Measurements from ENCODE around the gene PDXK.
A peak's percentile ranks its signal among the peaks of the same experiment; 100 is the strongest.

PDXK gene

DNA sequence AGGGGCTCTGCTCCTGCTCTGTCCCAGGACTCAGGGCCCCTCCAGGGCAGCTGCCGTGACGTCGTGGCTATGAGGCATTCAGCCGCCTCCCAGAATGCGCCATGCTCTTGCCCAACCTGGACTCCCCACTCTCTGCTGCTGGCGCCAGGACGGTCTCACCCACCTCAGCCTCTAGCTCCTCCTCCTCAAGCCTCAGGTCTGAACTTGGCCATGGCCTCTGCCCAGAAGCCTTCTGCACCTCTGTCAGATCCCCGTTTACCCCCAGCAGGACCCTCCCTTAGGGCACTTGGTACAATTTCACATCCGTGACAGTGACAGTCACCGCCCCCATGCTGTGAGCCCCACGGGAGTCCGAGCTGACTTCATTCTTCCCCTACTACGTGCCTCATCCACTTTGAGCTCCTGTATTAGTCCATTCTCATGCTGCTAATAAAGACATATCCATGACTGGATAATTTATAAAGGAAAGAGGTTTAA, 52.3 kb downstream of the PDXK start:
- H3K27ac ChIP-seq: peak overlapping the region in 7 of 21 experiments; percentile 11 to 53 (median 37)
- no peak overlapping the region for H3K4me3 ChIP-seq

DNA sequence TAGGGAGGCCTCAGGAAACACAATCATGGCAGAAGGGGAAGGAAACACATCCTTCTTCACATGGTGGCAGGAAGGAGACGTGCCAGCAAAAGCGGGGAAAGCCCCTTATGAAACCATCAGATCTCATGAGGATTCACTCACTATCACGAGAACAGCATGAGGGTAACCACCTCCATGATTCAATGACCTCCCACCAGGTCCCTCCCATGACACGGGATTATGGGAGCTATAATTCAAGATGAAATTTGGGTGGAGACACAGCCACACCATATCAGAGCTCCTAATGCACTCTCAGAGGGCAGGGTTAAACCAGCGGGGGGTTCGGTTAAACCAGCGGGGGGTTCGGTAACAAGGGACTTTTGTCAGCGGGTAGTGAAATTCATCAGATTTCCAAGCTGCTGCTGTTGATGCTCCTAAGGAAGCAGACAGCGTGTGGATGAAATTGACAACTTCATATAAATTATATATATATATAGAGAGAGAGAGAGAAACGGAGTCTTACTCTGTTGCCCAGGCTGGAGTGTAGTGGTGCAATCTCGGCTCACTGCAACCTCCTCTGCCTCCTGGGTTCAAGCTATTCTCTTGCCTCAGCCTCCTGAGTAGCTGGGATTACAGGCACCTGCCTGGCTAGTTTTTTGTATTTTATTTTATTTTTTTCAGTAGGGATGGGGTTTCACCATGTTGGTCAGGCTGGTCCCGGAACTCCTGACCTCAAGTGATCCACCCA, 52.9 kb downstream of the PDXK start:
- Histone ChIP-seq H3K4me3 (no peak overlapping the region), H3K27ac (peak overlapping the region in 7 of 21 experiments; percentile 8 to 39 (median 37))

DNA sequence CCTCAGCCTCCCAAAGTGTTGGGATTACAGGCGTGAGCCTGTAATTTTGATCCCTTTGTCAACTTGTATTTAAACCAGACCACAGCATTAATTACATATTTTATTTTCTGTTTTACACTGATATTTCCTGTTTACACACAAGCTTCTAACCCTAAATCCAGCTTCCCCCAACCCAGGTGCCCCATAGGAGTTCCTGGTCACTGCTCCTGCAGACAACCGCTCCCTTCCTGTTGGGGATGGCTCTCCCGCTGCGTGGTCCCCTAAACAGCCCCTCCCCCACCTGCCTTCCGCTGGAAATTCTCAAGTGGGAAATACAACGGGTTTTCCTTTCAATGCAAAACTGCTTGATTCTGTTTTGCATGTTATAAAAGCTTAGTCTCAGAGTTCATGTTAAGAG, 53.5 kb downstream of the PDXK start:
- no peak overlapping the region for H3K4me3 ChIP-seq
- H3K27ac ChIP-seq: peak overlapping the region in 3 of 21 experiments; percentile 8 to 37 (median 12)

DNA sequence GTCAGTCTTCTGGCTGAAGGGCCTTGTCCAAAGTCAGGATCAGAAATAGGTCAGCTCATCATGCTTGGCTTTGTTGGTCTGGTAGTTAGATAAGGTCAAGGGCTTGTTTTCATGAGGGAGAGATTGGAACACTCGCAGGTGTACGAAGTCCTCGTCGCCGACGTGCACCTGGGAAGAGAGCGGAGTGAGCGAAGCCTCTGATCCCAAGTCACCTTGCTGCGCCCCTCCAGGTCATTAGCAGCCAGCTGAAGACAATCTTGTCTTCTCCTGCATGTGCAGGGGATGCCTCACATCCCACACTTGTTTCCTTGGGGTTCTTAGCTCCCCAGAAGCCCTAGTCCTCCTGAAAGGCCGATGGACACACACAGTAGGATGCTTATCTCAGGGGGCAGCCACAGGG, 55.2 kb downstream of the PDXK start:
- H3K4me3 ChIP-seq: peak overlapping the region in 2 of 7 experiments; percentile 65 to 98

DNA sequence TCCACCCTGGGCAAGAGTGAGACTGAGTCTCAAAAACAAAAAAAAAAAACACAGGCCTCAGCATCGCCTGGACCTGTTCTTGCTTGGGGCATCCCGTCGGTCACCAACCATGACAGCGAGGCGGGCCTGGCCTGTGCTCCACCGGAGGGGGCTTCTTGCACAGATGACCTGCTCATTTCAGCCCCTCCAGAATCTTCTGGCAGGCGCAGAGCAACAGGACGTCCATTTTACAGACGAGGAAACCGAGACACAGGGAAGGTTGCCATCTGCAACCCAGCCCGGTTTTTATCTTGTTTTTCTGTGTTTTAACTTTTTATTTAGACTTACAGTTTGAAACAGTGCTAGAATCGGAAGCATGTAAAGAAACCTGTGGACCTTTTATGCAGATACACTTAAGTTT, 56.3 kb downstream of the PDXK start:
- Histone ChIP-seq H3K4me3 (peak overlapping the region; percentile 56 to 98 (median 83)), H3K27ac (peak overlapping the region in 18 of 21 experiments; percentile 87 to 99 (median 97))

More for the DNA sequence above, 55.2 kb downstream of the PDXK start:
- H3K27ac ChIP-seq: peak overlapping the region in 3 of 21 experiments; percentile 25 to 93 (median 87)

DNA sequence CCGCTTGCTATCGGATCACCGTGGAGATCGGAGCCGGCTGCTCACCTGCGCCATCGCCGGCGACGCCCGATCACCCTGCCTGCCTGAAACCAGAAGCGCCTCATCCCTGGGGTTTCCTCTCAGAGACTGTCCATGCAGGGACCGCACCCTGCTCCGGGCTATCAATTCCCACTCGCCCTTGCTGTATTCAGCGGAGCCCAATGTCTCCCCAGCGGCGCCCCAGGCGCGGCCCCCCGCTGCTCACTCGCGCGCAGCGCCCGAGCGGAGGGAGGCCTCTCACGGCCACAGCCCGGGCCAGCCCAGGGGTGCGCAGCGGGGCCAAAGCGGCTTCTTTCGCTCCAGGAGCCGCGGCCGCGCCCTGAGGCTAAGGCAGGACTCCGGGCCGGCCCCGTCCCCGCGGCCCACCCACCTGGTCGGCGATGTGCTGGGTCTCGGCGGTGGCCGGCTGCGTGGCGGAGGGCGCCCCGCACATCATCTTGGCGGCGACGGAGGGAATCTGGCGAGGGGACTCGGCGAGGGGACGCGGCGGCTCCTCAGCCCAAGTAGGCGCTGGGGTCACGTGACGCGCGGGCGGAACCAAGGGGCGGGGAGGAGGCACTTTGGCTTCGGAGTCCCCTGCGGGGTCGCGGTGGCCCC, 57.0 kb downstream of the PDXK start, which contains the start of gene CSTB:
Gene CSTB (minus strand): TSS at position 514 of the 636 bp plus-strand sequence. CDS start 39 bp downstream, at position 475.
- H3K27ac ChIP-seq: peak within 1 kb of the TSS; percentile 87 to 99 (median 97)
- H3K4me3 ChIP-seq: peak within 1 kb of the TSS; percentile 56 to 98 (median 83)

DNA sequence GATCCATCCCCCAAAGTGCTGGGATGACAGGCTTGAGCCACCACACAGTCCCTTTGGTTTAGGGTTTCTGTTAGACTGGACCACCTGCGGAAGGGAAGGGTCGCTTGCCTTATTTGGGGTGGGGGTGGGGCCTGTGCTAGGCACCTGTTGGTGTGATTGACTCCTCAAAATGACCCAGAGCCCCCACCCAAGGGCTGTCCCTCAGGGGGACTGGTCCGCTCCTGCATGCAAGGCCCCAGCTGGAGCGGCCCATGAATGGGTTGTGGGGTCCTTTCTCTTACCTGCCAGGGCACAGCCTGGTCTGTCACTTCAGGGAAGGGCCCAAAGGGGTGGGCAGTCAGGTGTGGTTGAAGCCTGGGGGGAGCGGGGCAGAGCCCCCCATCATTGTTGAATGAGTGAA, 59.0 kb downstream of the PDXK start:
- H3K4me3 ChIP-seq: no peak overlapping the region
- H3K27ac ChIP-seq: peak overlapping the region in 13 of 21 experiments; percentile 22 to 81 (median 48)

DNA sequence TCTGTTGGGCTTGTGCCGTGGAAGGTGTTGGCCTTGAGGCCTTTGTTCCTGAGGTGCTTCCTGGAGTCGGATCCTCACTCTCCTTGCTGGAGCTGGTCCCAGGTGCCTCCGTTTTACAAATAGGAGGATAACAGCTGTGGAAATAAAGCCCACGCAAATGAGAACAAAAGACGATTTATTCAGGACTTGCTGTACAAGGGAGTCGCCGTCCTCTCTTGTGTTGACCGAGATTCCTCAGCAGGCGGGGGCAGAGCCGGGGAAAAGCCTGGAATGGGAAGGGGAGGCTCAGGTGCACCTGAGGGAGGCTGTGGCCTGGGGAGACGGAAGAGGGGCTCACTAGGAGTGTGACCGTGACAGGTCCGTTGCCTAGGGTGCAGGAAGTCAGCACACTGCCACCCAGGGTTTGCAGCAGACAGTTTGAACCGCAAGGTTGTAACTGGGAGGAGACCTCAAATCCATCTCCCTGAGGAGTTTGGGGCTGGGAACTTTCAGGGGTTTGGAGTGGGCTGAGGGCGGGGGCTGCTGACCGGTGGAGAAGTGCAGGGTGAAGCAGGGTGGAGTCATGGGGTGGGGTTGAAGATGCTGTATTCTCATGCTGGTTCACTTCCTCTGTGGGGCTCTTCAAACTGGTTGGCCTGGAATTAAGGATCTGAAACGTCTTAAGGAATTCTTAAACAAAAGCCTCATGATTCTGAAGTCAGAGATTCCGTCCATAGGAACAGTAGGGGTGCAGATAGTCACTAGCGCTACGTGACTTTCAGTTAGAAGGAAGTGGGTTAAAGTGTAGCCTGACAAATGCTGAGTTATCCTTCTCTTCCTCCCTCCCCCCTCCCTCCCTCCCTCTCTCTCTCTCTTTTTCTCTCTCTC, 59.8 kb downstream of the PDXK start:
- H3K4me3 ChIP-seq: no peak overlapping the region
- H3K27ac ChIP-seq: peak overlapping the region in 17 of 21 experiments; percentile 22 to 81 (median 55)

DNA sequence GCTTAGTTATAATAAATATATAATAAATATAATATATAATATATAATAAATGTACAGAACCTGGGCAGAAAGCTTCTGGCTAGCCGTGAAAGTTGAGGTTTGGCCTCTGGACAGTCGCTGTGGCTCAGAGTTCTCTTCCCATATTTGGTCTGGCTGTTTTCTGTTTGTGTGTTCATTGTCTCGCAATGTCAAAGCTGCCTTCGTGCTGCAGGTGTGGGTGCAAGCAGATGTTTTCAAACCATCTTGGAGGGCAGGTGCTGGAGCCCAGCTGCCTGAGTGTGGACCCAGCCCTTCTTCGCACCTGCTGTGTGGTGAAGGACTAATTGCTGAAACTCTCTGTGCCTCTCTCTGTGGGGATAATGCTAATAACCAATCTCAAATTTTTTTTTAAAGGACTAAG, 60.7 kb downstream of the PDXK start:
- H3K27ac ChIP-seq: peak overlapping the region in 11 of 21 experiments; percentile 7 to 81 (median 55)
- no peak overlapping the region for H3K4me3 ChIP-seq

DNA sequence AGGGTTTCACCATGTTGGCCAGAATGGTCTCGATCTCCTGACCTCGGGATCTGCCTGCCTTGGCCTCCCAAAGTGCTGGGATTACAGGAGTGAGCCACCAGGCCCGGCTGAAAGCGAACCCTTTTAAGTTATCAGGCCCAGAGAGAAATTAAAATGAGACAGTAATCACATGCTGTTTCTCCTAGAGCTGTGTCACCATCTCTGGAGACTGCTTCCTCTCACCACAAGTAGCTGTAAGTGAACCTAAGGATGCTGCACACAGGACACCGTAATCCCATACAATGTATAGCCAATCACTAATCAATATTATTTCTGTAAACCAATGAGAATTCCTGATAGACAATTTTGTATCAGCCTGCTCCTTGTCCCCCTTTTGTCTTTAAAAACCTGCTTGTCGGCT, 62.9 kb downstream of the PDXK start:
- peak overlapping the region in 16 of 21 experiments; percentile 13 to 79 (median 54) for H3K27ac ChIP-seq

DNA sequence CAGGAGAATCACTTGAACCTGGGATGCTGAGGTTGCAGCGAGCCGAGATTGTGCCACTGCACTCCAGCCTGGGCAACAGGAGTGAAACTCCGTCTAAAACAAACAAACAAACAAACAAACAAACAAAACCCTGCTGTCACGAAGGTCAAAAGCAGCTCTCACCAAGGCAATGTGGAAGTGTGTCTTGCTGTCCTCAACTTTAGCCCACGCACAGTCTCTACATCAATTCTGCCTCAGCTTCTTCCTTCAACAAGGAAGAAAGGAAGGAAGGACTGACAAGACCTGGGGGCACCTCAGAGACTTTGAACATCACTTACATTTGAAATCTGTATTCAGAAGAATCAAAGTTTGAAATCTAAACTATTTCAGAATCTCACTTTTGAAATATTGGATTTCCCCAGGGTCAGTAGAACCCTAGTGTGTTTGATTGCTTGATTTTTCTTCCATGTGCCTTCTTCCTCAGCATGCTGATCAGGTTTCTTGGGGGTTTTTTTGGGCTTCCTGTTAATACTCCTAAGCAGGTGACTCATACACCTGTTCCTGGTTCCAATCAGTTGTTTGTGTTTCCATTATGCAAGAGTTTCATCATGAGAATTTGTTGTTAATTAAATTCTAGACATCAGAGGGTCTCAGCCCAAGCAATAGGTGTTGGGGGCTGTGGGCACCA, 63.6 kb downstream of the PDXK start:
- Histone ChIP-seq H3K4me3 (no peak overlapping the region), H3K27ac (peak overlapping the region in 15 of 21 experiments; percentile 13 to 79 (median 69))

More for the DNA sequence above, 62.9 kb downstream of the PDXK start:
- H3K4me3 ChIP-seq: no peak overlapping the region

DNA sequence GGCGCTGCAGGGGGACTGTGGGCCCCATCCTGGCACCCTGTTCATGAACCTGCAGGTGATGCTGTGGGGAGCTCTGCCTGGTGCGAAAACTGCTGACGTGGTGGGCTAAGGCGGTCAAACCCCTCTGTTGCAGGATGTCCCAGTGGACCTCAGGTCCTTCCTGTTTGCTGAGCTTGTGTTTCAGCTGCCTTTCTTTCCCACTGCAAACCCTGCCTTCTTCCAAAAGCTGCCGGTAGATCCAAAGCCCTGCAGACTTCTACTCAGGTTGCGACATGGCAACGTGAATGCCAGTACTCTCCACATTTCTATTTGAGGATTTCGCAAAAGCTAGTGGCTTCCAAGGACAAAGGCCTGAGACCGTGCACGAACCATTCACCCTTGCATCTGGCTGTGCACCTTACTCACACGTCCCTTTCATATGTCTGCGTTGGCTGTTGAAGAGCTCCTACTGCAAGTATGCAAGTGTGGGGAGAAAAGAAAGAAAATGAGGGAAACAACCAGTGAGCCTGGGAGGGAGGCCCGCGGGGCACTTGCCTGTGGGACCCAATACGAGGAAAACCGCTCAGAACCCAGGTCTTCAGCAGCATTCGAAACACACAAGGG, 64.3 kb downstream of the PDXK start:
- H3K27ac ChIP-seq: peak overlapping the region in 14 of 21 experiments; percentile 13 to 79 (median 58)
- H3K4me3 ChIP-seq: no peak overlapping the region

DNA sequence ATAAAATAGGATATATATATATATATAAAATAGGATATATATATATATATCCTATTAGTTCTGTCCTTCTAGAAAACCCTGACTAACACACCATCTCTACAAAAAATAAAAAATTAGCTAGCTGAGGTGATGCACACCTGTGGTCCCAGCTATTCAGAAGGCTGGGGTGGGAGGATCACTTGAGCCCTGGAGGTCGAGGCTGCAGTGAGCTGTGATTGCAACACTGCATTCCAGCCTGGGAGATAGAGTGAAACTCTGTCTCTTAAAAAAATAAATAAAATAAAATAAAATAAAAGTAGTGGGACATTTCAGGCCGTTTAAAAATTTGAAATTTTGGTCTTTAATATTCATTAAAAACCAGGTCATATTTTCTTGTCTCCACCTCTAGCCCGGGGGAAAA, 66.2 kb downstream of the PDXK start:
- peak overlapping the region in 5 of 21 experiments; percentile 16 to 74 (median 48) for H3K27ac ChIP-seq

DNA sequence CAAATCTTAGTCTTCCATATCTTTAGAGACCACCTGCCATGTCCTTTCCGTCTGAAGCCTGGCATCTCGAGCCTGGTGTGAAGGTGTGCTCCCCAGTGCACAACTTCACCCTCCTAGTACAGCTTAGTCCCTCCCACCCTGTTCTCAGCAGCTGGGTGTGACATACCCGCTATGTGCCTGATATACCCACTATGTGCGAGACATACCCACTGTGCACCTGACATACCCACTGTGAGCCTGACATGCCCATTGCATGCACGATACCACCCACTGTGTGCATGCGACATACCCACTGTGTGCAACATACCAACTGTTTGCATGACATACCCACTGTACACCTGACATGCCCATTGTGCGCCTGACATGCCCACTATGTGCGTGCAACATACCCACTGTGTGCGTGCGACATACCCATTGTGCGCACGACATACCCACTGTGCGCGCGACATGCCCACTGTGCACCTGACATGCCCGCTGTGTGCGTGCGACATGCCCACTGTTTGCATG, 67.4 kb downstream of the PDXK start:
- H3K27ac ChIP-seq: no peak overlapping the region
- no peak overlapping the region for H3K4me3 ChIP-seq

More for the DNA sequence above, 66.2 kb downstream of the PDXK start:
- H3K4me3 ChIP-seq: no peak overlapping the region

DNA sequence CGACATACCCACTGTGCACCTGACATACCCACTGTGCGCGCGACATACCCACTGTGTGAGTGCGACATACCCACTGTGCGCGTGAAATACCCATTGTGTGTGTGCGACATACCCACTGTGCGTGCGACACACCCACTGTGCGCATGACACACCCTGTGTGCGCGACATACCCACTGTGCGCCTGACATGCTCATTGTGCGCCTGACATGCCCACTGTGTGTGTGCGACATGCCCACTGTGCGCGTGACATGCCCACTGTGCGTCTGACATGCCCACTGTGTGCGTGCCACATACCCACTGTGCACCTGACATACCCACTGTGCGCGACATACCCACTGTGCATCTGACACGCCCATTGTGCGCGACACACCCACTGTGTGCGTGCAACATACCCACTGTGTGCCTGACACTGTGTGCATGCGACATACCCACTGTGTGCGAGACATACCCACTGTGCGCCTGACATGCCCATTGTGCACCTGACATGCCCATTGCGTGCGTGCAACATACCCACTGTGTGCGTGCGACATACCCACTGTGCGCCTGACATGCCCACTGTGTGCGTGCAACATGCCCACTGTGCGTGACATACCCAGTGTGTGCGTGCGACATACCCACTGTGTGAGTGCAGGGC, 68.0 kb downstream of the PDXK start:
- Histone ChIP-seq H3K27ac (no peak overlapping the region), H3K4me3 (no peak overlapping the region)

DNA sequence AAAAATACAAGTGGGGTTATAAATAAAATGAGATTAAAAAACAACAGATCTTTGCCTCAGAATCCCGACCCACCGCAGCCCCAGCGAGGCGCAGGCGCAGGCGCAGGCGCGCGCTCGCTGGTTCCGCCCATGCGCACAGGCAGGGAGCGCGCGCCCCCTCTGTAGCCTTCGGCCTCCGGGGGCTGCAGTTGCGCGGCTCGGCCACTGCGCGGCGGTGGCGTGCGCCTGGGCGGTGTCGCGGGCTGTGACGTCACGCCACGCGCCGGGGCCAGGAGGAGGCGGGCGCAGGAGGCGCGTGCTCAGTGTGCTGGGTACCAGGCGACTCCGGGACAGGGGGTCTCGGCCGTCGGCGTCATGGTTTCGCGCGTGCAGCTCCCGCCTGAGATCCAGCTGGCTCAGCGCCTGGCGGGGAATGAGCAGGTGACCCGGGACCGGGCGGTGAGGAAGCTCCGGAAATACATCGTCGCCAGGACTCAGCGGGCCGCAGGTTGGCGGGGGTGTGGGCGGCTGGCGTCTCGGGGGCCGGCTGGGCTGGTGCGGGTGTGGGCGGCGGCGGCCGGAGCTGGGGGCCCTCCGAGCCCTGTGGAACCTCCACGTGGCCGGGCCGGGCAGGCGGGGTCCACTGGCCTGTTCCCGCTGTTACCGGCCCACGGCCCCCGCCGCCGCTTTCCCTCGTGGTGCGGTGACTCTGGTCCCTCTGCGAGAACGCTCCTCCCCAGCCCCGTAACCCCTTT, 70.5 kb downstream of the PDXK start, which contains the start of gene RRP1:
Gene RRP1 (plus strand): TSS at position 302 of the 734 bp plus-strand sequence. CDS start 53 bp downstream, at position 355.
- Histone ChIP-seq H3K27ac (peak within 1 kb of the TSS; percentile 72 to 97 (median 88)), H3K4me3 (peak within 1 kb of the TSS; percentile 83 to 99 (median 98))

DNA sequence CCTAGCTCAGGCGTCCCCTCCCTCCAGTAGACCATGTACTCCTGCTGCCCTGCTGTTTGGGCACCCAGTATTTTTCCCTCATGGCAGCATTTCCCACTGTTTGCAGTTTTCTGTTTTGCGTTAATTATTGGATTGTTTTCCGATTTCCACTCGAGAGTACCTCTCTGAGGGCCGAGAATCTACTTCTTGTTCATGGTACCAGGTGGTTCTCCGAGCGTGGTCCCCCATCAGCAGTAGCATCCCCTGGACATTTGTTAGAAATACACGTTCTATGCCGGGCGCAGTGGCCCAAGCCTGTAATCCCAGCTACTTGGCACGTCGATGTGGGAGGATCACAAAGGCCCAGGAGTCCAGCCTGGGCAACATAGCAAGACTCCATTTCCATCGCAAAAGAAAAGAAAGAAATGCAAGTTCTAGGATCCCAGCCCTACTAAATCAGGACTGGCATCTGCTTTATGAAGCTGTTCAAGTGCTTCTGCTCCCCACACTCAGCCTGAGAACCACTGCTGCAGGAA, 71.1 kb downstream of the PDXK start:
- peak overlapping the region; percentile 72 to 97 (median 88) for H3K27ac ChIP-seq
- peak overlapping the region; percentile 83 to 99 (median 98) for H3K4me3 ChIP-seq

Measured in skin epidermis (tissue), 12 donors.